Hypothalamus (tissue), 51 donors: ENCODE data around the gene APEX1.

Experiments used
- DNase-seq, 51 donors: peaks; one replicate each; lab custom pipeline; 2025; lab: John Stamatoyannopoulos, UW

APEX1 gene

DNA sequence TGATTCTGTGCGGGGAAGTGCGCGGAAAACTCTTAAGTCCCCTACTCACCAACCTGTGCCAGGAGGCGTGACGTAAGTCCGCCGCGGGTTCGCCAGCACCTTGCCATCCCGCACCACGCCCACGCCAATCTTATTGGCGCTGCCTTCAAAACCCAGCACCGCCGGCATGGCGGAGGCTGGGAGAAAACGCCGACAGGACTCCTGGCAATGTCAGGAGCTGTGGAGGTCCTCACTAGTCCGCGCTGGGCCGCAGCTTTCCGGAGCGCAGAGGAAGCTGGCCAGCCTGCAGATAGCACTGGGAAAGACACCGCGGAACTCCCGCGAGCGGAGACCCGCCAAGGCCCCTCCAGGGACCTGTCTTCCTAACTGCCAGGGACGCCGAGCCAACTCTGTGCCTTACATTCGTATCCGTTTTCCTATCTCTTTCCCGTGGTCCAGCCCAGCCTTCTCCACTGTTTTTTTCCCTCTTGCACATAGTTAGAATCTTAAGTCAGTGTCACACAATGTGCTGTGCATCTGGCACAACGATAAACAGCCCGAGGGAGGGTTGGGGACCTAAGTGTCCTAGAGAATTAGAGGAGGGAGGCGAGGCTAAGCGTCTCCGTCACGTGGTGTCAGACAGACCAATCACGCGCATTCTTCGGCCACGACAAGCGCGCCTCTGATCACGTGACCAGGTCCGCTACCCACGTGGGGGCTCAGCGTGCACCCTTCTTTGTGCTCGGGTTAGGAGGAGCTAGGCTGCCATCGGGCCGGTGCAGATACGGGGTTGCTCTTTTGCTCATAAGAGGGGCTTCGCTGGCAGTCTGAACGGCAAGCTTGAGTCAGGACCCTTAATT, at the start of gene APEX1, which contains the start of gene OSGEP:
APEX1 (plus strand) TSS at position 711 of the 839 bp plus-strand sequence. CDS start 420 bp downstream, outside the sequence.
OSGEP (minus strand) TSS at position 297 of the 839 bp plus-strand sequence; CDS start at position 168, 129 bp downstream.
- peak; percentile 83 to 99 (median 97) for DNase-seq

DNA sequence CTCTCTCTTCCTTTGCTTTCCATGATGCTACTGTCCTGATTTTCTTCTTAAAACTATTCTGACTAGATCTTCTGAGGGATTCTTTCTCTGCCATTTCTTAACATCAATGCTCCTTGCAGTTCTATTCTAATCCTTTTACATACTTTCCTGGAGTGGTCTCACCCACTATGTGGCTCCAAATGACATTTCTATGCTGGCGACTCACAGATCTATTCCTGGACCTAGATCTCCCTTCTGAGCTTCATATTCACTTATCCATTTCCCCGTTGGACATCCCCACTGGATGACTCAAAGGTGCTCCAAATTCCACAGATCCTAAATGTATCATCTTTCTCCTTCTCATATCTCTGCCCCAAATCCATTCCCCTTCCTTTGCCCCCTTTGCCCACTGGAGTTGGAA, 45.8 kb upstream of the APEX1 start:
- no peak for DNase-seq

DNA sequence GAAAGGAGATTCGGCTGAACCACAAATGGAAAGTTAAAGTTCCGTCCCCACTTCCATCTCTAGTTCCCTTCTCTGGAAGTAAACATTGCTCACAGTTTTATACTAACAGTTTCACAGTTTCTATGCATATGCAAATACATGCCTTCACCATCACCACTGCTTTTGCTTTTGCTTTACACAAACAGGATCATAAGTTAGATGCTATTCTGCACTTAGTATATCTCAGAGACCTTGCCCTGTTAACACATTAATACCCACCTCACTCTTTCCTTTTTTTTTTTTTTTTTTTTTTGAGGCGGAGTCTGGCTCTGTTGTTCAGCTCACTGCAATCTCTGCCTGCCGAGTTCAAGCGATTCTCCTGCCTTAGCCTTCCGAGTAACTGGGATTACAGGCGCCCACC, 42.6 kb upstream of the APEX1 start:
- DNase-seq: no peak

DNA sequence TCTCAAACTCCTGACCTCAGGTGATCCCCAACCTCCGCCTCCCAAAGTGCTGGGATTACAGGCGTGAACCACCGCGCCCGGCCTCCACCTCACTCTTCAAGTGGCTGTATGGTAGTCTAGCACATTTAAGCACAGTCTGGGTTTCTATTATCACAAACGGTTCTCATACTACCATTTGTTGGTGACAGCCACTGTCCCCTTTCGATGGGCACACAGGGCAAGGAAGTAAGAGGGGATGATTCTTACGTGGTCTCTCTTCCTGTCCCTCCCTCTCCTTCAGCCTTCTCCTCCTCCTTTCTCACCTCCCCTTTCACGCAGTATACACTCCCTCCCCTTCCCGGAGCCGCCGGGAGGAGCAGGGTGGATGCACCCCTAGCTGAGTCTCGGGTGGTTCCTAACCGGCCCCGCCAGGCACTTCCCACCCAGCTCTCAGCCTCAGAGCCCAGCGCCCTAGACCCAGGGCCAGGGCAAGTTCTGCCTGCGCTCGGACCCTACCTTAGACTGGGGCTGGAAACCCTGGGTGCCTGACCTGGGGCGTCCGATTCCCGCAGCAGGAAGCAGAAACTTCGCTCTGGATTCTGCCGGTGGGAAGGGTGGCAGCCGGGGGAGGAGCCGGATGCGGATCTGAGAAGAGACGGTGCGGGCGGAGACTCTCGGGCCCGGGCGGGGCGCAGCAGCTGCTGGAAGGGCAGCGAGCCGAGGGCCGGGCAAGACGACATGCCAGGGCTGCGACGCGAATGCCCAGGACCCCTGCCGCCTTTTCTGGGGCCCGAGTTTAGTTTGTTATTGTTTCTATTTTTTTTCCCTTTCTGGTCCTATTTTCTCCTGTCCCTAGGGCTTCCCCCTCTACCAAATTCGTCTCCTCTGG, 41.9 kb upstream of the APEX1 start, which contains the start of gene TEP1:
TEP1 (minus strand) TSS at position 626 of the 868 bp plus-strand sequence. CDS start 5,062 bp downstream, outside the sequence.
- DNase-seq: peak in 50 of 51 donors; percentile 28 to 90 (median 67)

DNA sequence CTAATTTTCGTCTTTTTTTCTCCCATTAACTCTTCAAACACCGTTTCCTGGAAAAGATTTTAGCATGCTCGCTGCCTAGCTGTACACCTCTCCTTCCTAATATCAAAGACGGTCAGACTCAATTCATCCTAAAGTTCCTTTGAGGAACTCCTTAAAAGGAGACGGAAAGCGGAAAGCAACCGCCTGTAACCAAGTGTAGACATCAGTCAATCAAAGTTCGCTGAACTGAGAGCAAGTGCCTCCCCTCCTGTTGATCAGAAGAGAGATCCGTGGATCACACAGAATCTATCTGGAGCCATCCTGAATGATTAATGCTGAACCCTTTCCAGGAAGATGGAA, 41.3 kb upstream of the APEX1 start:
- peak in 2 of 51 donors; percentile 7 to 16 for DNase-seq

DNA sequence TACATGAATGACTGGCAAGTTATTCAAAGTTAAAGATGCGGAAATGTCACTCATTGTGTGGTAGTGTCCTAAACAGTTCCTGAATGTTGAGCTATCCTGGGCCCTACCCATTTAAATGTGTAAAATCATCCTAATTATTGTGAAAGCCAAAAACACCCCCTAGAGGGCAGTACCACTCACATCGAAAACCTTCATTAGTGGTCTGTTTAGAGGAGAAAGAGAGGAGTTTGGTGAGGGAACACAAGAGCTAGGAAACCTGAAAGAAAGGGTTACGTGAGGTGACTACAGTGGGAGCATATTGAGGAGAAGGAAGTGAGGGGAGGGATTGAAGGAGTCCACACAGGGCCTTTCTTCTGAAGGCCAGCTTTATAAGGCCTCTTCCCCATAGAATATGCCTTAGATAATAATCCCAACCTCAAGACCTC, 39.2 kb upstream of the APEX1 start:
- DNase-seq: peak in 6 of 51 donors; percentile 1 to 28 (median 17)

DNA sequence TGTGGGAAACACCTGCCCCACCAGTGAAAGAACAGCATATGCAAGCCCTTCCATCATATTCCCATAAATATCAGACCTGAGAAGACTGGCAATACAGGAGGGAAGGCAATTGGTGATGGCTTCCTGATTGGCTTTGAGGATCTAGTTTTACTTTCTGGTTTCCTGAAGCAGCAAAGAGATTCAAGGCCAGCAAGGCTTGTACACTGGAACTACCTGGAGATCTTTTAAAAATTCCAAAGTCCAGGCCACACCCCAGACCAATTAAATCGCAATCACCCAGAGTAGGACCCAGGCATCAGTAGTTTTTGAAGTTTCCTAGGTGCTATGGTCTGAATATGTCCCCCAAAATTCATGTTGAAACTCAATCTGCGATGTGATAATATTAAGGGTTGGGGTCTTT, 38.8 kb upstream of the APEX1 start:
- no peak for DNase-seq

DNA sequence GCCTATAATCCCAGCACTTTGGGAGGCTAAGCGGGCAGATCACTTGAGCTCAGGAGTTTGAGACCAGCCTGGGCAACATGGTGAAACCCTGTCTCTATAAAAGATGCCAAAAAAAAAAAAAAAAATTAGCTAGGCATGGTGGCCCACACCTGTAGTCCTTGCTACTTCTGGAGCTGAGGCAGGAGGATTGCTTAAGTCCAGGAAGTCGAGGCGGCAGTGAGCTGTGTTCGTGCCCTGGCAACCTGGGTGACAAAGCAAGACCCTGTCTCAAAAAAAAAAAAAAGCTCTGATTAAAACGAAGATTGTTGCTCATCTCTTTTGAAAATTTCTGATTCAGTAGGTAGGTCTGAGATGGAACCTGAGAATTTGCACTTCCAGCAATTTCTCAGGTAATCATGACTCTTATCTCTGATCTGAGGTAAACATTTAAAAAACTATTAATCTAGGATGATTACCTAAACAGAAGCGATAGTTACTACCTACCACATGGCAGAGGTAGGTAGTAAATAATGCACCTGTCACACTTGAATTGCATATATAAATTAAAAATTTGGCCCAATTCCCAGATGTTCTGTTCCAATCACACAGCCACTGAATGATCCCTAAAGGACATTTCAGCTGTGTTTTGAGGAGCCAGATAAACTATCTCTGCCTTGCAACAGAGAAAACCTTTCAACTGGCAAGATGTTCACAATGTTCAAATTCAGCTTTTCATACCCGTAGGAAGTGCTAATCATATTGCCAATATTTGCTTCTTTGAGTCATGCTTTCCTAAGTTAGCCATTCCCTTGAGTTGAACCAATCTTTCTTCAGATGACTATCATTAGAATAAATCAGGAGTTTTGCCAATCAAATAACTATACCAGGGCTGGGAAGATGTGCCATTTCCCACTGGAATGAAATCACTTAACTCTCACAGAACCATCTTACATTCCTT, 37.5 kb upstream of the APEX1 start:
- no peak for DNase-seq

DNA sequence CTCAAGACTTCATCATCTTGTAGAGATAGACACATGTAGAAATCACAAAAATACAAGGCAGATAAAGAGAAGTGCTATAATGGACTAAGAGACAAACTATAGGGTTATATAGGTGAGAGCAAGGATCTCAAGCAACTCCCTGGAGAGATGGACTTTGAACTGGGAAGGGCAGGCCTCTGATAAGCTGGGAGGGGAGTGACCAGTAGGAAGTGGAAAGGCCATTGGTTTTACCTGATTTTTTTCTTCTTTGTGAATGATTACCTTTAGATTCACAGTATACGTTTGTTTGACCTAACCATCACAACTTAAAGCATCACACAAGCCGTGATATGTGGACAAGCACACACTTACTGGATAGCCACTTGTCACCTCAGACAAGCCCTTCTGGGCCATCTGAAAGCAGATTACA, 36.5 kb upstream of the APEX1 start:
- DNase-seq: no peak

DNA sequence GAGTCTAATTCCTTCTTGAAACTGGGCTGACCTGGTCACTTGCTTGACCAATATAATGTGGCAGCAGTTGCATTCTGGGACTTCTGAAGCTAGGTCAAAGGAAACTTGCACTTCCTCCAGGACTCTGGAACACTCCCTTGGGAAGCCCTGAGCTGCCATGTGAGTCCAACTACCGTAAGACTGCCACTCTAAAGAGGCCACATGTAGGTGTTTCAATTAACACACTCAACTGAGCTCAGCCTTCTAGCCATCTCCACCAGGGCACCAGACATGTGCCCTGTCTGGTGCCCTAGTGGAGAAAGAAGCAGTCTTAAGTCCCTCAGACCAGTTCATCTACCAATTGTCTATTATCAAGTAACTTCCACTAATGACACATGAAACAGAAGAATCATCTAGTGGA, 35.6 kb upstream of the APEX1 start:
- no peak for DNase-seq

DNA sequence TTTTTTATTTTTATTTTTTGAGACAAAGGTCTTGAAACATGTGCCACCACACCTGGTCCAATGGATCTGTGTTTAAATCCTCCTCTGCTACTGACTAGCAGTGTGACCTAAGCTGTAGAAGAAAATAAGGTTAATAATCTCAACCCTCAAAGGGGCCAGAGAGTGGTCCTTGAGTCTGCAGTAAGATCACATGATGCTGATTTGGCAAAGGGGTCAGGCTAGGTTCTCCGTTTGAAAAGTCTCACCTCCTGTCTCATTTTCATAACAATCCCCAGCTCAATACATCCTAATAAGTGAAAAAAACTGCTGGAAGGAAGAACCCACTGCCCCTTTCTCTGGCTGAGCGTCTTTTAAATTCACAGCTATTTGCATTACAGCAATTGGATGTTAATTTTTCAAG, 33.8 kb upstream of the APEX1 start:
- no peak for DNase-seq

DNA sequence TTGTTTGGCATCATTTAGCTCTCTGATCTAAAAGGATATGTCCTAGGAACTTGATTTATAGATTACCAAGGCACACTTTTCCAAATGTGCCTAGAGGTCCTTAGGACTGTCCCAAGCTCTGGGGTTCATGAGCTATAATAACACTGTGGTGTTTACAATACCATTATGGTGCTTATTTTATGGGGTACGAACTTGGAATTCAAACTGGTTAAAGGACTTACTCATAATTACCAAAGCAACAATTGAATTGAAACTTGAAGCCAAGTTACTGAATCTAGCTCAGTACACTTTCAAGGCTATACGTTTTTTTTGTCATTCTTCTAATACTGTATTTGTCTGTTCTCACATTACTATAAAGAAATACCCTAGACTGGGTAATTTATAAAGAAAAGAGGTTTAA, 32.1 kb upstream of the APEX1 start:
- DNase-seq: no peak

DNA sequence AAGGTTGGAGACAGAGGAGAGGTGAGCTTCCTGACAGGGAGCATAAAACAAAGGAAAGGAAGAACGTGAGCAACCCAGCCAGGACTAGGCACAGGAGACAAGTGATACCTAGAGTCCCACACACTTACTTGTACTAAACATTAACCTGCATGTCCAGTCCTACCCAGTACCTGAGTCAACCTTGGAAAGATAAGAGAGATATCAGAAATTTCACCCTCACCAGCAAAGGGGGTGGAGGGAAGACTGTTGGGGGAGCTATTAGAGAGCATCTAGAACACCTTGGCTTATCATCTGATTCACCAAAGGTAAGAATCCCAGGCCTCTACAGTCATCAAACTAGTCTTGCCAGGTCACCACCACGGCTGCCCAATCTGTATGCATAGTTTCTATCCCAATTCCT, 30.2 kb upstream of the APEX1 start:
- DNase-seq: no peak

DNA sequence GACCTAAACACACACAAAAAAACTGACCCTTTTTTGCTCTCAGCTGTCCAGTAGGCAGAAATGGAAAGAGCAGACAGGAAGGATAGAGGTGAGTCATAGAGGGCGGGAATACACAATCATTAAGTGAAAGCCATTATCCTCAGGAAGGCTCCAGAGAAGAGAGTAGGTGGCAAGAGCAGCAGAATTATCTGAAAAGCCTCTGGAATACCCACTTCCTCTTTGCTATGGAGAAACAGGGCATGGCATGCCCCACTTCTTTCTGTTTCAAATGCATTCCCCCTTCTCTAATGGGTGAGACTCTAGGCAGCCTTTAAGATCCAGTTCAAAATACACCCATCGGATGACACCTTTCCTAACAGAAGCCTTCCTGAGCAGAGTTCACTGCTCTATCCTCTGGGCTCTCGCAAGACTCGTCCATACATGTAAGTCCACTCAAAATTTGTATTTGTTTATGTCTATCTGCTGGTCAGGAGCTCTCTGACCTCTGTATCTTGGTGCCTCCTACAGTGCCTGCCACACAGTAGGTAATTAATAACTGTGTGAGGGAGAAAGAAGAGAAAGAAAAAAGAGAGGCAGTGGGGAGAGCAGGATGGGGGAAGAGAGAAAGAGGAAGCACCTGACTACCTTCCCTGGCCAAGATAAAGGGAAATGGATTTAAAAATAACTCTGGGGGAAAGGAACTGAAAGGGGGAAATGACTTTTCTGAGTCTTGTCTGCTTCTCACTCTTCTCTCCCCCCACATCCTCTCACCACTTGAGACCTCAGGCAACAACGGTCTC, 27.6 kb upstream of the APEX1 start:
- peak in 1 of 51 donors; percentile 13 for DNase-seq

DNA sequence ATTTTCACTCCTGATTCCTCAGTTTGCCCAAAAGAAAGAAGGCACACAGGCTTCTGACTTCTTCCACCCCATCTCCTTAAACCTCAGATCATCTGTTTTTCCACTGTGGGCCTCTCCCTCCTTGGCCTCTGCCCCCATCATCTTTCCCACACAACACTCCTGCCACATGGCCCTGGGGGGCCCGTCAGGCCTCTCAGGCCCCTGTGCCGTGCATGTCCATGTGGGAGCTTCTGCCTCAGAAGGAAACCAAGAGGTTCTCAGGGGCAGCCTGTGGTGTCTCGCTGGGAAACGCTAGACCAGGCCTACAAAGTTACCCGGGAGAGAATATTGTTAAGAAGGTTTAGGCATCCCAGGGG, 27.0 kb upstream of the APEX1 start:
- DNase-seq: no peak

DNA sequence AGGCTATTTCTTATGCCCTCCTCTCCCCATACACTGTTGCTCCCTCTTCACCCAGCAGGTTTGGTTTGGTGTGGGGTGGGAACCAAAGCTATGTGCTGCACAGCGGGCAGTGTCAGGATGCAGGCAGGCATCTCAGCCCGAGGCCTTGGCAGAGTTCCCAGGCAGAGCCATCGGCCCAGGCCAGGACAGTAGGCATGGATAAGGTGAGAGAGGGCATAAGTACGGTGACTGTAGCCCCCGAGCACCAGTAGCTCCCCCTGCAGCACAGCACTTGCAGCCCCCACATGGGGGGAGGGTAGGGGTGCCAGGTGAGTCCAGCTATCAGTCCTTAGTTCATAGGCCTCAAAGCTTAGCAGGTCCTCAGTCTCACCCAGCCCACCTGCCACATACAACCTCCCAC, 26.2 kb upstream of the APEX1 start:
- no peak for DNase-seq

DNA sequence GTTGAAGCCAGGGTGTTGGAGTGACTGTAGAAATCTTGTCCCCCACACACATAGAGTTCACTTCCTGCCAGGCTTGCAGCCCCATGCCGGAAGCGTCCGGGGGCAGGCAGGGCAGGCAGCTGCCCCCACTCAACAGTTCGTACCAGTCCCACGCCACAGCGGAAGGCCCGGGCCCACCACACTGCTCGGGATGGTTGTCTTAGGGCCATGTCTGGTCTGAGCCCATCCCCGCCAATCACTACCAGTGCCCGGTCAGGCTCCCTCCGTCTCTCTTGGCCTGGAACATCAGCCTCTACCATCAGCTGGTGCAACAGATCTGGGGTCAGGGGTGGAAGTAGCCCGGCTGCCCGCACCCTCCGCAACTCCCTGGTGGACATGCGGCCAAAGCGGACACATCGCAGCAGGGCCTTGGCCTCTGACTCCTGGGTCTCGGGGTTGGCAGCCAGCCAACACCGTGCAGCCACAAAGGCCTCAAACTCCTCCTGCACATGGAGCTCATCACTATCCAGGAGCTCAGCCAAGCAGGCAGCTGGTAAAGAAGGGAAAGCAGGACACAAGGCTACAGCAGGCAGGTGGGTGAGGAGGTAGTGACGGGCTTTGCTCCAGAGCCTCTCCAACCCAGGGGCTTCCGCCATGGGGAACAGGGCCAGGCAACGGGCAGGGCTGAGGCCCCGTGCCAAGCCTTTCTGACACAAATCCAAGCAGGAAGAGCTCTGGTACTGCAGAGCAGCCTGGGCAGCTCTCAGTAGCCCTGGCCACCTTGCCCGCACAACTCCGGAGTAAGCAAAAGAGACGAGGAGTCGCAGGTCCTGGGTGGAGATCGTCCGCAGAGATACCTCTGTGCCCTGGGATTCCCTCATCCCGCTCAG, 25.0 kb upstream of the APEX1 start:
- peak in 31 of 51 donors; percentile 3 to 60 (median 34) for DNase-seq
